SK-N-SH treated with all-trans-retinoic acid at 6 μM for 48 hours (cell line): Measurements from ENCODE around the gene ZBTB16.

Source experiments
- ATAC-seq: fragments of 200-7000 bp; cut with Tn5 transposase; 3 replicates; pipeline ENCODE4 v1.9.1; 2020; ENCODE audit warnings: mild to moderate bottlenecking, moderate library complexity
- ARNTL ChIP-seq: fragments of 450-650 bp; formaldehyde crosslinking; IDR thresholded peaks from 2 replicates; pipeline ENCODE4 v1.5.0; 2020; ENCODE audit warnings: low read depth, mild to moderate bottlenecking, moderate library complexity, borderline replicate concordance
- BACH2 ChIP-seq: fragments of 250-450 bp; sonication (Bioruptor Pico); IDR thresholded peaks from 2 replicates; pipeline ENCODE4 v1.9.0; 2021; ENCODE audit warnings: mild to moderate bottlenecking, borderline replicate concordance
- CREB5 ChIP-seq: fragments of 250-450 bp; sonication (Bioruptor Pico); IDR thresholded peaks from 2 replicates; pipeline ENCODE4 v1.5.1; 2020; ENCODE audit warnings: low read depth, mild to moderate bottlenecking, moderate library complexity
- CSDC2 ChIP-seq: fragments of 250-450 bp; sonication (Bioruptor Pico); IDR thresholded peaks from 2 replicates; pipeline ENCODE4 v1.5.0; 2020; ENCODE audit warnings: mild to moderate bottlenecking, moderate library complexity
- ESRRG ChIP-seq: fragments of 250-450 bp; sonication (Bioruptor Pico); IDR thresholded peaks from 2 replicates; pipeline ENCODE4 v1.6.1; 2021; ENCODE audit warnings: mild to moderate bottlenecking
- GLIS3 ChIP-seq: fragments of 250-450 bp; sonication (Bioruptor Pico); IDR thresholded peaks from 2 replicates; pipeline ENCODE4 v1.5.0; 2020; ENCODE audit warnings: mild to moderate bottlenecking, moderate library complexity
- ISL1 ChIP-seq: fragments of 250-450 bp; sonication (Bioruptor Pico); IDR thresholded peaks from 2 replicates; pipeline ENCODE4 v2.1.2; 2022; ENCODE audit warnings: mild to moderate bottlenecking, moderate library complexity
- OSR1 ChIP-seq: fragments of 250-450 bp; sonication (Bioruptor Pico); IDR thresholded peaks from 2 replicates; pipeline ENCODE4 v1.8.0; 2022; ENCODE audit warnings: moderate library complexity, mild to moderate bottlenecking, inconsistent platforms
- PATZ1 ChIP-seq: fragments of 250-450 bp; sonication (Bioruptor Pico); IDR thresholded peaks from 2 replicates; pipeline ENCODE4 v1.8.0; 2020; ENCODE audit warnings: mild to moderate bottlenecking, moderate library complexity, borderline replicate concordance
- PPARA ChIP-seq: fragments of 250-450 bp; sonication (Bioruptor Pico); IDR thresholded peaks from 2 replicates; pipeline ENCODE4 v1.5.0; 2020; ENCODE audit warnings: mild to moderate bottlenecking, borderline replicate concordance
- SNAI2 ChIP-seq: fragments of 250-450 bp; sonication (Bioruptor Pico); IDR thresholded peaks from 2 replicates; pipeline ENCODE4 v1.5.0; 2020; ENCODE audit warnings: mild to moderate bottlenecking, moderate library complexity
- TCF4 ChIP-seq: fragments of 250-450 bp; sonication (Bioruptor Pico); IDR thresholded peaks from 2 replicates; pipeline ENCODE4 v1.8.0; 2021; ENCODE audit warnings: mild to moderate bottlenecking, moderate library complexity, borderline replicate concordance
- TOX ChIP-seq: fragments of 250-450 bp; sonication (Bioruptor Pico); IDR thresholded peaks from 2 replicates; pipeline ENCODE4 v1.8.0; 2021; ENCODE audit warnings: mild to moderate bottlenecking, moderate library complexity, borderline replicate concordance
- TSHZ2 ChIP-seq: fragments of 250-450 bp; sonication (Bioruptor Pico); IDR thresholded peaks from 2 replicates; pipeline ENCODE4 v1.5.0; 2020; ENCODE audit warnings: mild to moderate bottlenecking, moderate library complexity
- ZC3H10 ChIP-seq: fragments of 250-450 bp; sonication (Bioruptor Pico); IDR thresholded peaks from 2 replicates; pipeline ENCODE4 v1.5.1; 2021; ENCODE audit warnings: mild to moderate bottlenecking, moderate library complexity
- ZFP3 ChIP-seq: fragments of 250-450 bp; sonication (Bioruptor Pico); IDR thresholded peaks from 2 replicates; pipeline ENCODE4 v1.5.0; 2020; ENCODE audit warnings: mild to moderate bottlenecking, moderate library complexity
- ZFP30 ChIP-seq: fragments of 450-650 bp; formaldehyde crosslinking; IDR thresholded peaks from 2 replicates; pipeline ENCODE4 v1.5.0; 2022; ENCODE audit warnings: mild to moderate bottlenecking, moderate library complexity
- ZNF565 ChIP-seq: fragments of 450-650 bp; formaldehyde crosslinking; conservative IDR thresholded peaks from 2 replicates; pipeline ENCODE4 v1.5.0; 2020; ENCODE audit warnings: low read depth, mild to moderate bottlenecking, moderate library complexity
- ZNF70 ChIP-seq: fragments of 450-650 bp; formaldehyde crosslinking; IDR thresholded peaks from 2 replicates; pipeline ENCODE4 v1.5.0; 2020; ENCODE audit warnings: mild to moderate bottlenecking, moderate library complexity
- ZNF8 ChIP-seq: fragments of 450-650 bp; formaldehyde crosslinking; IDR thresholded peaks from 2 replicates; pipeline ENCODE4 v1.5.0; 2020; ENCODE audit warnings: mild to moderate bottlenecking, moderate library complexity
- TF ChIP-seq, protein P1 (sequence below): fragments of 250-450 bp; sonication (Bioruptor Pico); IDR thresholded peaks from 2 replicates; pipeline ENCODE4 v1.5.1; 2021; ENCODE audit warnings: mild to moderate bottlenecking, moderate library complexity
- TF ChIP-seq, protein P2 (sequence below): fragments of 250-450 bp; sonication (Bioruptor Pico); IDR thresholded peaks from 2 replicates; pipeline ENCODE4 v1.8.0; 2021; ENCODE audit warnings: low read depth, mild to moderate bottlenecking, moderate library complexity, borderline replicate concordance

ZBTB16 gene

DNA sequence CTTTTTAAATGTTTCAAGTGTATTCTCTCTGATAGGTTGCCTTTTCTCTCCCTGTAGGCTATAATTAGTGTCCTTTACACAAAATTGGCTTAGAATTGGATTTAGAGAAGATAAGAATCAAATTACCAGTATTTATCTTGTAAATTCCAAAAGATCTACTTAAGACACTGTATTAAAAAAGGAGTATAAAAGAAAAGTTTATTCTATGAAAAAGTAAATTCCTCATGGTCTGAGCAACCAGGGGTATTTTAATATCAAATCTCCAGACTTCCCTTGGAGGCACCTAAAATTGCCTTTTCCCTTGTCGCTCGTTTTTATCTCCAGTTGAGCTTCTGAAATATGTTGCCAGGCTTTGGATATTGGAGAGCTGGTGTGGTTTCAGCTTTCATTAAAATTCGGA, 36.4 kb downstream of the ZBTB16 start:
- ATAC-seq, result no peak
- TF ChIP-seq PPARA (CRISPR knock-in tag), result no peak
- TF ChIP-seq, protein P1, sequence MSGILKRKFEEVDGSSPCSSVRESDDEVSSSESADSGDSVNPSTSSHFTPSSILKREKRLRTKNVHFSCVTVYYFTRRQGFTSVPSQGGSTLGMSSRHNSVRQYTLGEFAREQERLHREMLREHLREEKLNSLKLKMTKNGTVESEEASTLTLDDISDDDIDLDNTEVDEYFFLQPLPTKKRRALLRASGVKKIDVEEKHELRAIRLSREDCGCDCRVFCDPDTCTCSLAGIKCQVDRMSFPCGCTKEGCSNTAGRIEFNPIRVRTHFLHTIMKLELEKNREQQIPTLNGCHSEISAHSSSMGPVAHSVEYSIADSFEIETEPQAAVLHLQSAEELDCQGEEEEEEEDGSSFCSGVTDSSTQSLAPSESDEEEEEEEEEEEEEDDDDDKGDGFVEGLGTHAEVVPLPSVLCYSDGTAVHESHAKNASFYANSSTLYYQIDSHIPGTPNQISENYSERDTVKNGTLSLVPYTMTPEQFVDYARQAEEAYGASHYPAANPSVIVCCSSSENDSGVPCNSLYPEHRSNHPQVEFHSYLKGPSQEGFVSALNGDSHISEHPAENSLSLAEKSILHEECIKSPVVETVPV (CRISPR knock-in tag), result no peak
- no peak for TF ChIP-seq ESRRG
- no peak for TF ChIP-seq ZFP30 (CRISPR knock-in tag)
- TF ChIP-seq PATZ1, result no peak
- TF ChIP-seq TSHZ2 (CRISPR knock-in tag), result no peak
- TF ChIP-seq ISL1, result no peak
- TF ChIP-seq, protein P2, sequence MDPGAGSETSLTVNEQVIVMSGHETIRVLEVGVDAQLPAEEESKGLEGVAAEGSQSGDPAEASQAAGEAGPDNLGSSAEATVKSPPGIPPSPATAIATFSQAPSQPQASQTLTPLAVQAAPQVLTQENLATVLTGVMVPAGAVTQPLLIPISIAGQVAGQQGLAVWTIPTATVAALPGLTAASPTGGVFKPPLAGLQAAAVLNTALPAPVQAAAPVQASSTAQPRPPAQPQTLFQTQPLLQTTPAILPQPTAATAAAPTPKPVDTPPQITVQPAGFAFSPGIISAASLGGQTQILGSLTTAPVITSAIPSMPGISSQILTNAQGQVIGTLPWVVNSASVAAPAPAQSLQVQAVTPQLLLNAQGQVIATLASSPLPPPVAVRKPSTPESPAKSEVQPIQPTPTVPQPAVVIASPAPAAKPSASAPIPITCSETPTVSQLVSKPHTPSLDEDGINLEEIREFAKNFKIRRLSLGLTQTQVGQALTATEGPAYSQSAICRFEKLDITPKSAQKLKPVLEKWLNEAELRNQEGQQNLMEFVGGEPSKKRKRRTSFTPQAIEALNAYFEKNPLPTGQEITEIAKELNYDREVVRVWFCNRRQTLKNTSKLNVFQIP, result no peak
- no peak for TF ChIP-seq SNAI2
- TF ChIP-seq TCF4 (CRISPR knock-in tag), result no peak
- no peak for TF ChIP-seq CREB5
- TF ChIP-seq ZNF70 (CRISPR knock-in tag), result no peak

DNA sequence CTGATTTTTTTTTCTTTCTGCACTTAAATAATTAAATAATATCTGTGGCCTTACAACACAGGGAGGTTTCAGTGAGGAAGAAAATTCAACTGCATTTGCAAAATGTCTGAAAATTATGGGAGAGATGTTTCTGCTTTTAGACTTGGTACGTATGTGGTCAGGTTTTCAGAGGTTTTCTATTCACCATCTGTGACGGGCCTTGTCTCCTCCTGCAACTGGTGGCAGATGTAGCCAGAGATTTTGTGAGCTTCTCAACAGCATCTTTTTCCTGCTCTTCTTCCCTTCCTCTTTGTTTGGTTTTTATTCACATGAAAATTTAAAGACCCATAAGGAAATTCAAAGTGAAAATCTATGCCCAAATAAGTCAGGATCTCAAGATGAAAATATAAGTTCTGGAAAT, 38.3 kb downstream of the ZBTB16 start:
- ATAC-seq, result no peak
- TF ChIP-seq ZNF565 (CRISPR knock-in tag), result no peak
- TF ChIP-seq ZFP3, result no peak
- TF ChIP-seq GLIS3 (CRISPR knock-in tag), result no peak
- TF ChIP-seq OSR1 (CRISPR knock-in tag), result no peak
- TF ChIP-seq TCF4 (CRISPR knock-in tag), result no peak
- no peak for TF ChIP-seq TOX (CRISPR knock-in tag)
- no peak for TF ChIP-seq CSDC2 (CRISPR knock-in tag)

DNA sequence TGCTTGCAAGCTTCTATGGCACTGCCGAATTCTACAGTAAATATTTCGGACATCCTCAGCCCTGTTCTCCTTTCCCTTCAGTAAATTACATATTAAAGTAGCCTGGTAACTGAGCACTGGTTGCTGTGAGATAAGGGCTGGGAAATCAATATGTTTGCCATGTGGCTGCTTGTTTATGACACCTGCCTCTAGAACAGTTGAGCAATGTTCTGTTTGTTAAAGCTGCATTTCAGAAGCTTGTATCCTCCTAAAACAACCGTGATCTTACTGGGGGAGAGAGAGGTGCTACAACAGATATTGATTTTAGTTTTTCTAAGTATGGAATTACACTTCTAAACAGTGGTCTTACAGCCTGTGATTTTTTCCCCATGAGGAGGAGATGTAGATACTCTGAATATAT, 39.4 kb downstream of the ZBTB16 start:
- no peak for ATAC-seq
- TF ChIP-seq ZFP3, result no peak
- no peak for TF ChIP-seq ARNTL (CRISPR knock-in tag)
- TF ChIP-seq ESRRG, result no peak
- TF ChIP-seq ZNF565 (CRISPR knock-in tag), result no peak
- no peak for TF ChIP-seq ZNF8 (CRISPR knock-in tag)
- TF ChIP-seq PATZ1, result no peak
- no peak for TF ChIP-seq OSR1 (CRISPR knock-in tag)
- TF ChIP-seq, protein P2, result no peak
- TF ChIP-seq TCF4 (CRISPR knock-in tag), result no peak
- no peak for TF ChIP-seq ISL1
- TF ChIP-seq ZFP30 (CRISPR knock-in tag), result no peak
- no peak for TF ChIP-seq CSDC2 (CRISPR knock-in tag)
- no peak for TF ChIP-seq BACH2 (CRISPR knock-in tag)
- no peak for TF ChIP-seq ZC3H10 (CRISPR knock-in tag)
- TF ChIP-seq ZNF70 (CRISPR knock-in tag), result no peak
- TF ChIP-seq, protein P1 (CRISPR knock-in tag), result no peak
- no peak for TF ChIP-seq CREB5
